Liver (tissue), 9 donors: ENCODE measurements around the gene TP73. TPM values are rescaled to one million over a fixed set of nuclear protein-coding genes. Genes with fewer than 3 reads are reported as not detected.

Experiments
- DNase-seq: peaks from one replicate; pipeline ENCODE4 v3.0.0-alpha.2; 2017; ENCODE audit warnings: low spot score
- H3K27ac ChIP-seq, 2 donors: one replicate each; pipeline ENCODE4 v1.7.0; 2013; ENCODE audit warnings: inconsistent platforms in 2 of 2, low read length in 2 of 2, control low read depth in 1 of 2, low read depth in 1 of 2, mild to moderate bottlenecking in 1 of 2
- H3K27me3 ChIP-seq, 4 donors: one replicate each; pipeline versions ENCODE4 v1.6.1 to v1.7.0; 2013; ENCODE audit warnings: low read length in 3 of 4, inconsistent platforms in 1 of 4, mild to moderate bottlenecking in 1 of 4, moderate library complexity in 1 of 4; ENCODE audit not compliant: control insufficient read depth in 4 of 4, insufficient read depth in 4 of 4
- H3K36me3 ChIP-seq, 4 donors: one replicate each; pipeline versions ENCODE4 v1.6.1 to v1.7.0; 2013; ENCODE audit warnings: low read length in 3 of 4, mild to moderate bottlenecking in 3 of 4, low read depth in 1 of 4, moderate library complexity in 1 of 4; ENCODE audit not compliant: control insufficient read depth in 4 of 4, insufficient read depth in 3 of 4
- H3K4me1 ChIP-seq, 4 donors: one replicate each; pipeline versions ENCODE4 v1.6.1 to v1.7.0; 2013; ENCODE audit warnings: low read length in 3 of 4, mild to moderate bottlenecking in 3 of 4, moderate library complexity in 1 of 4; ENCODE audit not compliant: control insufficient read depth in 4 of 4, insufficient read depth in 4 of 4
- H3K4me3 ChIP-seq, 3 donors: one replicate each; pipeline versions ENCODE4 v1.6.1 to v1.7.0; 2013; ENCODE audit warnings: low read length in 3 of 3, control low read depth in 1 of 3, low read depth in 1 of 3, mild to moderate bottlenecking in 1 of 3
- H3K9ac ChIP-seq, 2 donors: one replicate each; pipeline ENCODE4 v1.7.0; 2013; ENCODE audit warnings: low read length in 2 of 2, mild to moderate bottlenecking in 2 of 2, moderate library complexity in 2 of 2, control low read depth in 1 of 2, low read depth in 1 of 2
- H3K9me3 ChIP-seq, 4 donors: one replicate each; pipeline versions ENCODE4 v1.6.1 to v1.7.0; 2013; ENCODE audit warnings: low read length in 3 of 4; ENCODE audit not compliant: control insufficient read depth in 4 of 4
- ATF3 ChIP-seq: IDR thresholded peaks from 2 replicates; pipeline ENCODE4 v1.6.1; 2016; ENCODE audit warnings: antibody characterized with exemption
- CTCF ChIP-seq: fragments of 150-350 bp; IDR thresholded peaks from 2 replicates; pipeline ENCODE4 v1.5.1; 2017; ENCODE audit warnings: improper control_type of control experiment, low read depth, low read length; ENCODE audit not compliant: missing input control
- EGR1 ChIP-seq, 2 donors: IDR thresholded peaks; 2 replicates each; pipeline ENCODE4 v1.6.1; 2016 to 2018; ENCODE audit warnings: antibody characterized with exemption in 2 of 2, low read depth in 2 of 2
- FOXA1 ChIP-seq: IDR thresholded peaks from 2 replicates; pipeline ENCODE4 v1.6.1; 2016; ENCODE audit warnings: antibody characterized with exemption
- FOXA2 ChIP-seq: IDR thresholded peaks from 2 replicates; pipeline ENCODE4 v1.6.1; 2016; ENCODE audit warnings: antibody characterized with exemption
- GABPA ChIP-seq, 2 donors: IDR thresholded peaks in 1 of 2; conservative IDR thresholded peaks in 1 of 2; 2 replicates each; pipeline ENCODE4 v1.6.1; 2016; ENCODE audit warnings: antibody characterized with exemption in 2 of 2, mild to moderate bottlenecking in 1 of 2, moderate library complexity in 1 of 2
- HNF4A ChIP-seq, 2 donors: conservative IDR thresholded peaks; 2 replicates each; pipeline ENCODE4 v1.6.1; 2016; ENCODE audit warnings: antibody characterized with exemption in 2 of 2, mild to moderate bottlenecking in 2 of 2
- HNF4G ChIP-seq: IDR thresholded peaks from 2 replicates; pipeline ENCODE4 v1.6.1; 2016; ENCODE audit warnings: antibody characterized with exemption
- JUND ChIP-seq, 2 donors: IDR thresholded peaks; 2 replicates each; pipeline ENCODE4 v1.6.1; 2016; ENCODE audit warnings: antibody characterized with exemption in 2 of 2
- MAX ChIP-seq: IDR thresholded peaks from 2 replicates; pipeline ENCODE4 v1.6.1; 2016; ENCODE audit warnings: antibody characterized with exemption
- NR2F2 ChIP-seq: IDR thresholded peaks from 2 replicates; pipeline ENCODE4 v1.6.1; 2016; ENCODE audit warnings: antibody characterized with exemption
- RAD21 ChIP-seq, 2 donors: IDR thresholded peaks; 2 replicates each; pipeline ENCODE4 v1.6.1; 2016; ENCODE audit warnings: antibody characterized with exemption in 2 of 2, mild to moderate bottlenecking in 2 of 2
- REST ChIP-seq: IDR thresholded peaks from 2 replicates; pipeline ENCODE4 v1.6.1; 2016; ENCODE audit warnings: antibody characterized with exemption, mild to moderate bottlenecking
- RXRA ChIP-seq, 2 donors: IDR thresholded peaks; 2 replicates each; pipeline ENCODE4 v1.6.1; 2017 to 2018; ENCODE audit warnings: antibody characterized with exemption in 2 of 2, mild to moderate bottlenecking in 1 of 2
- SP1 ChIP-seq: IDR thresholded peaks from 2 replicates; pipeline ENCODE4 v1.6.1; 2018; ENCODE audit warnings: antibody characterized with exemption, mild to moderate bottlenecking
- TAF1 ChIP-seq: conservative IDR thresholded peaks from 2 replicates; pipeline ENCODE4 v1.6.1; 2016; ENCODE audit warnings: antibody characterized with exemption, mild to moderate bottlenecking
- YY1 ChIP-seq: IDR thresholded peaks from 2 replicates; pipeline ENCODE4 v1.6.1; 2016; ENCODE audit warnings: antibody characterized with exemption, mild to moderate bottlenecking
- ZBTB33 ChIP-seq: IDR thresholded peaks from 2 replicates; pipeline ENCODE4 v1.6.1; 2016; ENCODE audit warnings: antibody characterized with exemption
- WGBS: extraction: QIAGEN DNeasy Blood & Tissue Kit; methylation state at CpG from one replicate; pipeline ENCODE4 v1.1.7; 2013; 5-methylcytosine and 5-hydroxymethylcytosine counted together
- polyA plus RNA-seq, 2 donors: library from polyadenylated mRNA; stranded (reverse) in 1 of 2; unstranded in 1 of 2; fragments of 200-250 nt in 1 of 2; fragments of >200 nt in 1 of 2; fragmentation: Nextera tagmentation in 1 of 2; extraction: Ambion mirVana in 1 of 2; gene quantifications; one replicate each; pipeline versions ENCODE4 v1.2.1 to v1.2.3, GENCODE V29; 2013 to 2015
- total RNA-seq, 2 donors: library from RNA; depleted of rRNA; stranded (reverse); fragments of >200 nt; gene quantifications; one replicate each; pipeline ENCODE4 v1.2.3, GENCODE V29; 2014
- donor health status: healthy.
- donor health status: healthy.
- donor health status: healthy.
- donor health status: healthy.
- donor health status: healthy.

Gene TP73
- total and polyA plus RNA-seq, 4 donors = 0.08 to 0.29 (median 0.18) TPM

DNA sequence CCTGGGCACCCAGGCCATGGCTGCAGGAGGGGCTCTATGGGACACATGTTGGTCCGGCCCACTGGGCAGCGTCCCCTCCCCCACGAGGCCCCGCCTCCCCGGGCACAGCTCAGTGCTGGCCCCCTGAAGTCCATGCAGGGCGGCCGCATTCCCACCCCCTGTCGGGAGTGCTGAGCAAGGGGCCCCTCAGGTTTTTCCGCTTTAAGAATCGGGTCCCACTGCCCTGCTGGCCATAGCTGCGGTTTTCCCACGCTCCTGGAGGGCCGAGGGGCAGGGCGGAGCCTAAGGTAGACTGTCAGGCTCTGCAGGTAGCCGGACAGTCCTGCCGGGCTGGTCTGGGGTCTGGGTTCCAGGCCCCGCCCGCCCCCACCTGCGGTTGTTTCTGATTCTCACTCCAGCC, 56.5 kb downstream of the TP73 start:
- Histone ChIP-seq H3K27me3 (no peaks in the 10 kb centered on the region), H3K9ac (no peak overlapping the region), H3K27ac (no peak overlapping the region), H3K4me3 (no peak overlapping the region), H3K36me3 (no peaks in the 10 kb centered on the region), H3K9me3 (no peaks in the 10 kb centered on the region), H3K4me1 (no peaks in the 10 kb centered on the region)
- TF ChIP-seq EGR1 (IDR thresholded peaks at IDR 0.05; ENCODE audit: low read depth in 2 of 2) (no peak), FOXA2 (no peak), YY1 (no peak), CTCF (no peak), HNF4A (conservative IDR thresholded peaks at IDR 0.05) (no peak), TAF1 (no peak), NR2F2 (no peak), SP1 (no peak), HNF4G (no peak), ATF3 (no peak), MAX (no peak), JUND (IDR thresholded peaks at IDR 0.05) (no peak), RAD21 (IDR thresholded peaks at IDR 0.05) (no peak), GABPA (IDR thresholded peaks at IDR 0.05 in 1 of 2, conservative IDR thresholded peaks at IDR 0.05 in 1 of 2) (no peak), ZBTB33 (no peak), FOXA1 (no peak), REST (no peak), RXRA (IDR thresholded peaks at IDR 0.05) (no peak)
- 43% methylated on average over 19 of the region's 19 CpGs for WGBS
- DNase-seq = no peak
